RWPE2 (cell line): Measurements from ENCODE around the gene DRAXIN.

Experiments
- ATAC-seq: fragments of 200-7000 bp; cut with Tn5 transposase; 3 replicates; pipeline ENCODE4 v1.9.1; 2021; ENCODE audit warnings: low read depth
- DNase-seq: peaks from one replicate; pipeline ENCODE4 v3.0.0-alpha.2; 2020; ENCODE audit warnings: low spot score
- H3K27ac ChIP-seq: fragments of 450-650 bp; 2 replicates; pipeline ENCODE4 v1.5.1; 2017; ENCODE audit warnings: mild to moderate bottlenecking; ENCODE audit not compliant: poor library complexity, severe bottlenecking
- H3K27me3 ChIP-seq: fragments of 250-450 bp; sonication (Bioruptor Pico); 2 replicates; pipeline ENCODE4 v1.5.1; 2021; ENCODE audit warnings: mild to moderate bottlenecking, moderate library complexity; ENCODE audit not compliant: insufficient read depth, poor library complexity, severe bottlenecking
- H3K36me3 ChIP-seq: fragments of 250-450 bp; sonication (Bioruptor Pico); 2 replicates; pipeline ENCODE4 v1.5.1; 2020; ENCODE audit warnings: low read depth, mild to moderate bottlenecking, moderate library complexity
- H3K4me1 ChIP-seq: fragments of 250-450 bp; sonication (Bioruptor Pico); 2 replicates; pipeline ENCODE4 v1.5.1; 2021; ENCODE audit warnings: mild to moderate bottlenecking, moderate library complexity; ENCODE audit not compliant: insufficient read depth, poor library complexity, severe bottlenecking
- H3K4me3 ChIP-seq: fragments of 250-450 bp; sonication (Bioruptor Pico); 2 replicates; pipeline ENCODE4 v1.5.1; 2021; ENCODE audit warnings: mild to moderate bottlenecking, moderate library complexity; ENCODE audit not compliant: severe bottlenecking
- H3K9me3 ChIP-seq: fragments of 250-450 bp; sonication (Bioruptor Pico); 2 replicates; pipeline ENCODE4 v1.5.1; 2021; ENCODE audit warnings: mild to moderate bottlenecking, moderate library complexity; ENCODE audit not compliant: severe bottlenecking
- TF ChIP-seq, protein P1 (sequence below): fragments of 450-650 bp; IDR thresholded peaks from one replicate; pipeline ENCODE4 v1.5.1; 2017; ENCODE audit warnings: mild to moderate bottlenecking, moderate library complexity; ENCODE audit not compliant: poor library complexity, severe bottlenecking

Gene DRAXIN

DNA sequence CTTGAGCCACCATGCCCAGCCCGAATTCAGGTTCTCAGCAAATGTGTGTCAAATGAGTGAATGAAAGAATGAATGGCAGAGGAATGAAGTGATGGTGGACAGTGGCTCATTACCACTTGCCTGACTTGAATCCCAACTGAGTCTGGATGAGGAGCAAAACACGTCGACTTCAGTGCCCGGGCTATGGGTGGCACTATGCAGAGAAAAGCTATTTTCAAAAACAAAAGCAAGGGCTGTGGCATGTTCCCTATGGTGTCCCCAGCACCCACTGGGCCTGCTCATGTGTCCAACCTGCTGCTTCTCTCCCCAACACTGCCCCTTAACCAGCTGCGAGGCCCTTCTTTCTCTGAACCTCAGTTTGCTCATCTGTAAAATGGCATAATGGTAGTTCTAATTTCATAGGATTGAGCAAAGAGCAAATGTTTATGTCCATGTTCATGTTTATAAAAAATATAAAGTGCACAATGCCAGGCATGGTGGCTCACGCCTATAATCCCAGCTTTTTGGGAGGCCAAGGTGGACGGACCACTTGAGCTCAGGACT, 6.2 kb upstream of the DRAXIN start:
- DNase-seq (no peak), ATAC-seq (no peak)
- H3K9me3 ChIP-seq: no peaks in the 10 kb centered on the region
- H3K27ac ChIP-seq: no peak overlapping the region
- H3K4me1 ChIP-seq: no peaks in the 10 kb centered on the region
- H3K27me3 ChIP-seq: peaks cover 10% of the 10 kb centered on the region
- TF ChIP-seq, protein P1, sequence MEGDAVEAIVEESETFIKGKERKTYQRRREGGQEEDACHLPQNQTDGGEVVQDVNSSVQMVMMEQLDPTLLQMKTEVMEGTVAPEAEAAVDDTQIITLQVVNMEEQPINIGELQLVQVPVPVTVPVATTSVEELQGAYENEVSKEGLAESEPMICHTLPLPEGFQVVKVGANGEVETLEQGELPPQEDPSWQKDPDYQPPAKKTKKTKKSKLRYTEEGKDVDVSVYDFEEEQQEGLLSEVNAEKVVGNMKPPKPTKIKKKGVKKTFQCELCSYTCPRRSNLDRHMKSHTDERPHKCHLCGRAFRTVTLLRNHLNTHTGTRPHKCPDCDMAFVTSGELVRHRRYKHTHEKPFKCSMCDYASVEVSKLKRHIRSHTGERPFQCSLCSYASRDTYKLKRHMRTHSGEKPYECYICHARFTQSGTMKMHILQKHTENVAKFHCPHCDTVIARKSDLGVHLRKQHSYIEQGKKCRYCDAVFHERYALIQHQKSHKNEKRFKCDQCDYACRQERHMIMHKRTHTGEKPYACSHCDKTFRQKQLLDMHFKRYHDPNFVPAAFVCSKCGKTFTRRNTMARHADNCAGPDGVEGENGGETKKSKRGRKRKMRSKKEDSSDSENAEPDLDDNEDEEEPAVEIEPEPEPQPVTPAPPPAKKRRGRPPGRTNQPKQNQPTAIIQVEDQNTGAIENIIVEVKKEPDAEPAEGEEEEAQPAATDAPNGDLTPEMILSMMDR: no peak
- no peak overlapping the region for H3K4me3 ChIP-seq
- H3K36me3 ChIP-seq: no peaks in the 10 kb centered on the region

DNA sequence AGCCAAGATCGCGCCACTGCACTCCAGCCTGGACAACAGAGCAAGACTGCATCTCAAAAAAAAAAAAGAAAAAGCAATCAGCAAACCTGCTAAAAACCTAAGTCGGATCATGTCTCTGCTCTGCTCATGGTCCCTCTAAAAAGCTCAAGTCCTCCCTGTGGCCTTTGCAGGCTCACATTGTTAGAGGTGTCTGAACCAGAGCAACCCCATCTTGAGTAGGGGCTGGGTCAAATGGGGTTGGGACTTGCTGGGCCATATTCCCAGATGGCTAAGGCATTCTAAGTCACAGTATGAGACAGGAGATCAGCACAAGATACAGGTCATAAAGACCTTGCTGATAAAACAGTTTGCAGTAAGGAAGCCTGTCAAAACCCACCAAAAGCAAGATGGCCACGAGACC, 3.0 kb upstream of the DRAXIN start:
- H3K27ac ChIP-seq: no peak overlapping the region
- TF ChIP-seq, protein P1: no peak

DNA sequence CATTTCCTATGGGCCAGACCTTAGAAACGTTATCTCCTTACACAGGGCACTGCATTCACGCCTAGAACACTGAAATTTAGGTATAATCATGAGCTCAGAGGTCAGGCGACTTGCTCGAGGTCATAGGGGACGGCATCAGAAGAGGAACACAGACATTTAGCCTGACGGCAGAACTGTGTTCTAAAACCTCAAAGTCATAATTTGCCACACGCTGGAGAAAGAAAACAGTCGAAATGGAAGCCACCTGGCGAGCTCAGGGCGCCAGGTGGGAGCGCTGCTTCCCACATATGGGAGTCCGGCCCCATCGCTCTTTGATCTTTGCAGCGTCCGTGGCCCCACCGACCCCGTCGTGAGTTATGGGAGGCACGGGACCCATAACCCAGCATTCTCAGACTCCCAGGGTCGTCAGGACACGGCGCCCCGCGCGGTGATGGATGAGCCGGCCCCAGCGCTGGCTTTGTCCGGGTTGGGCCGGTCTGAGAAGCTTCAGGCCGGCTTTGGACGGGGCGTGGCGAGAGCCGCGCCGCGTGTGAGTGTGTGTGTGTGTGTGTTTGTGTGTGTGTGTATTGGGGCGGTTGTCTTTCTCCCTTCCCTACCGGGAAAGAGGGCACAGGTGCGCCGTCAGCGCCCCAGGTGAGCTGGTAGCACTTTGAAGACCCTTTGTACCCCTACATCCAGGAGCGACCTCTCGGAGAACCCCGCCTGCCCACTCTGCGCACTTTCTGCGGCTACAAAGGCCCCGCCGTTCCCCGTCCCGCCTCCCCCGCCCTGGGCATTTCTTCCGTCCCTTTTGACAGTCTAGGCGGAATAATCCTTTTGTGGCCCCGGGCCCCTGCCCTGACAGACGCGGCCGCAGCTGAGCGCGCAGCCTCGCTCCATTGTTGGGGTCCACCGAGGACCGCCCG, 861 bp upstream of the DRAXIN start:
- TF ChIP-seq, protein P1: no peak
- DNase-seq (no peak), ATAC-seq (no peak)
- peaks cover 6% of the 10 kb centered on the region for H3K4me1 ChIP-seq
- peaks cover 29% of the 10 kb centered on the region for H3K27me3 ChIP-seq
- H3K4me3 ChIP-seq: peak overlapping the region; percentile 38
- H3K27ac ChIP-seq: no peak overlapping the region
- no peaks in the 10 kb centered on the region for H3K9me3 ChIP-seq
- no peaks in the 10 kb centered on the region for H3K36me3 ChIP-seq

More for the DNA sequence above, 3.0 kb upstream of the DRAXIN start:
- Histone ChIP-seq H3K4me1 (peaks cover 6% of the 10 kb centered on the region), H3K36me3 (no peaks in the 10 kb centered on the region), H3K27me3 (peaks cover 29% of the 10 kb centered on the region), H3K9me3 (no peaks in the 10 kb centered on the region), H3K4me3 (no peak overlapping the region)
- ATAC-seq: no peak
- DNase-seq: no peak

DNA sequence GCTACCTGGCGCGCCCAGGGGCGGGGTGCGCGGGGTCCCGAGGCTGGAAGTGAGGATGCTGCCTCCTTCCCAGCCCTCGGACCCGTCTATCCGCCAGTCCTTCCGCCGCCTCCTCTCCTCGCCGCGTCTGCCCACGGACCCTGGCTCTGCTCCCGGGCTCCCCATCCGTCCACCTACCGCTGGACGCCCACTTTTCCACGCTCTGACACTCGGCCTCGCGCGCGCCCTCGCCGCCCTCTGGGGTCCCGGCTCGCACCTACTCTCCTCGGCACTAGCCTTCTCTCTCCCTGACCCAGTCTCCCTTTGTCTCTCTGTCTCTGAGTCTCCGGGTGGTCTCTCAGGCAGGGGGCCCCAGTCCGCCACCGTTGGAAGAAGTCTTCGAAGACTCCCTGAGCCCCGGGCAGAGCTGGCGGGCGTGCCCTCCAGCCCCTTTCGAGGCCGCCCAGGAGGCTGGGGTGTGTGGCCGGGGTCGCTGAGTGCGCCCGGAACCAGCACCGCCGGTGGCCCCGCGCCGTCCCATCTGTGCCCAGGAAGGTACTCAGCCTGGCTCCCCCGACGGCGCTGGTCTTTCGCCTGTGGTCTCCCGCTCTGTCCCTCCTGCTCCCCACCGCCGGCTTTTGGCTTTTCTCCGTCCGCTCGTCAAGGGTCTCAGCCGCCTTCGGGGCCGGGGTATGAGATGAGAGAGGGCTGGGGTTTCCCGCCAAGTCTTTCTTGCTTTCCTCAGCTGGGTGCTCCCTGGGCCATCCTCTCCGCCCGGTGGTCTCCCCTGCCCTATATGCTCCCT, 610 bp downstream of the DRAXIN start:
- Histone ChIP-seq H3K4me3 (peak overlapping the region; percentile 38), H3K27me3 (peaks cover 29% of the 10 kb centered on the region), H3K9me3 (no peaks in the 10 kb centered on the region), H3K36me3 (no peaks in the 10 kb centered on the region), H3K27ac (no peak overlapping the region), H3K4me1 (peaks cover 6% of the 10 kb centered on the region)
- peak; percentile 3; the same call in 2 of the 3 replicates for ATAC-seq
- TF ChIP-seq, protein P1: no peak
- DNase-seq: no peak
